Measurements from ENCODE around the gene CRBN.

Gene CRBN

DNA sequence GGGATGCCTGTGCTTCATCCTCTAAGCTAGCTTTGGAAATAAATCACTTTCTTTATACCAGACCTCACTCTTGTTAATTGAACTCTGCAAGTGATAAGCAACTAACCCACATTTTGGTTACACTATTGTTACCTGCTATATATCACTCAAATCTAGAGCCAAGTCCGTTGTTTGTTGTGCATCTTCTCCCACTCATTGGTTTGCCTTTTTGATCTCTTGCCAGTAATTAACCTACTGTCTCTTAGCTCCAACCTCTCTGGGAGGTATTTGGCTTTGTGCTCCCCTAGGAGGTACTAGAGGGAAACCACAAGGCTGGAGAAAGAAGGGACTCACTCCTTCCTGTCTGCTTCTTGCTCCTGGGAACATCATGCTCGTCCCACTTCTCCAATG lies 12.8 kb upstream of the CRBN start:
- in situ Hi-C loops (cut with HindIII; ENCODE audit: low sequenced_read_pairs): no loop called here
- no peak overlapping the region for H3K4me3 ChIP-seq (ENCODE audit: low read depth, low read length)
- no peak for DNase-seq (ENCODE audit: low read depth, low spot score)
- TF ChIP-seq, protein P1, sequence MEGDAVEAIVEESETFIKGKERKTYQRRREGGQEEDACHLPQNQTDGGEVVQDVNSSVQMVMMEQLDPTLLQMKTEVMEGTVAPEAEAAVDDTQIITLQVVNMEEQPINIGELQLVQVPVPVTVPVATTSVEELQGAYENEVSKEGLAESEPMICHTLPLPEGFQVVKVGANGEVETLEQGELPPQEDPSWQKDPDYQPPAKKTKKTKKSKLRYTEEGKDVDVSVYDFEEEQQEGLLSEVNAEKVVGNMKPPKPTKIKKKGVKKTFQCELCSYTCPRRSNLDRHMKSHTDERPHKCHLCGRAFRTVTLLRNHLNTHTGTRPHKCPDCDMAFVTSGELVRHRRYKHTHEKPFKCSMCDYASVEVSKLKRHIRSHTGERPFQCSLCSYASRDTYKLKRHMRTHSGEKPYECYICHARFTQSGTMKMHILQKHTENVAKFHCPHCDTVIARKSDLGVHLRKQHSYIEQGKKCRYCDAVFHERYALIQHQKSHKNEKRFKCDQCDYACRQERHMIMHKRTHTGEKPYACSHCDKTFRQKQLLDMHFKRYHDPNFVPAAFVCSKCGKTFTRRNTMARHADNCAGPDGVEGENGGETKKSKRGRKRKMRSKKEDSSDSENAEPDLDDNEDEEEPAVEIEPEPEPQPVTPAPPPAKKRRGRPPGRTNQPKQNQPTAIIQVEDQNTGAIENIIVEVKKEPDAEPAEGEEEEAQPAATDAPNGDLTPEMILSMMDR (IDR thresholded peaks at IDR 0.05; ENCODE audit: low read depth, low read length): no peak

DNA sequence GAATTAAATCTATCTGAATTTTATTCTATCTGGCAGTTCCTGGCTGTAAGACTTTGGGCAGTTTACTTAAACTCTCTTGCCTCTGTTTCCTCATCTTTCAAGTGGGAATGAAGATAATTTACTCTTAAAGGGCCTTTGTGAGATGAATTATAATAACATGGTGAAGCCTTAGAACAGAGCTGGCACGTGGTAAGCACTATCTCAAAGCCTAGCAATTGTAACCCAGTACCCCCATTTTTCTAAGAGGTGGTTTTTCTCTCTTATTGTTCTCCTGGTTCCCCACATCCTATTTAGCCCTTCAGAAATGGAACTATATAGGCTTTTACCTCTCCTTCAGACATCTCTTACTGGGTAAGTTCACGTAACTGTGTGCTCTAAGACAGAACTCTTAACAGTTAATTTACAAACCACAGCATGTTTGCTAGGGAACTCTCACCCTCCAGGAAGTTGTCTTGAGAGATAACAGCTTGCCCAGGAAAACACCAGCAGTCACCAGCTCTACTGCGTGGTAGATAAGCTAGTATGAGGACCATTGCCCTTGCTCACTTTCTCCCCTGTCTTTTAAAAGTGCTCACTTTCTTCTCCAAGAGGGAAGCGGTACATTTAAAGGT lies 12.3 kb upstream of the CRBN start:
- in situ Hi-C loops (cut with HindIII; ENCODE audit: low sequenced_read_pairs): no loop called here
- TF ChIP-seq, protein P1 (IDR thresholded peaks at IDR 0.05; ENCODE audit: low read depth, low read length): no peak
- H3K4me3 ChIP-seq (ENCODE audit: low read depth, low read length): no peak overlapping the region
- no peak for DNase-seq (ENCODE audit: low read depth, low spot score)

DNA sequence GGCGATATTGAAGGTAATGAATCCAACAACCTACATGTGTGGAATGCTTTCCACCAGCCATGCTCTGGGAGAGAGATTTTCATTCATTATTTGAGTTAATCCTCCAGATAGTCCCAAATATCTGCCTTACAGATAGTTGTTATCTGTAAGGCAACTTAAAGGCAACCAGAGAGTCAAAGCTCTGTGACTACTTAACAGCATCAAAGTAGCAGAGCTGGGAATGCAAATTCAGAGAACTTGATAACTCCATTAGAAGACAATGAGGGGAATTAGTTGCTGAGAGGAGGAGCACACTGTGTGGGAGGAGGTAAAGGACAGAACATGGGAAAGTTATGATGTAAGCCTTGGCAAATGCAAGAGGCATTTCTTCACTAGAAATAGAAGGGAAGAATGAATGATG lies 10.5 kb upstream of the CRBN start:
- in situ Hi-C loops (cut with HindIII; ENCODE audit: low sequenced_read_pairs): no loop called here
- TF ChIP-seq, protein P1 (IDR thresholded peaks at IDR 0.05; ENCODE audit: low read depth, low read length): no peak

DNA sequence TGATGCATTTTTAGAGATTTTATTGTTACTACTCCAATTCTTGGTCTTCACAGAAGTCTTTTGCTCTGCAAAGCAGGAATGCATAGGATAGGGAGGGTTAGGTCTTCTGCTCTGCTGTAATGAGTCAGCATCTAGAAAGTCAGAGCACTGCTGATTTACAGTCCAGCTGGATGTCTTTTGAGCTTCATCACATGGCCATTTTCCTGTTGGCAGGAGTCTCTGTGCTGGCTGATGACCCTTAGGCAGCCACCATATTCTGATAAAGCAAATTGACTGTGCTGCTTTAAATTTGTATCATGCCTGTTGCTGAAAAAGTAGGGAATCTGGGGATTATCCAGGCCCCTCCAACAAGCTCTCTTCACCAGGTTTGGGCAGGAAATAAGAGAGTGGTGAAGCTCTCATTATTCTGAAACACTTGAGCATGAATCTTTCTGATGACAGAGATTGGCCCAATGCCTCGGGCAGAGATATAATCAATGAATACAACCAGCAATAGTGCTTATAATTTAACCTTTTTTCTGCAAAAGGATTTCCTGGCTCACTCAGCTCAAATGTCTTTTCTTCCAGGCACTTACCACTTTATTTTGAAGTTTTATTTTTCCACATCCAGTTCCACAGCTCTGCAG lies 9.7 kb upstream of the CRBN start:
- in situ Hi-C loops (cut with HindIII; ENCODE audit: low sequenced_read_pairs): no loop called here
- TF ChIP-seq, protein P1 (IDR thresholded peaks at IDR 0.05; ENCODE audit: low read depth, low read length): no peak
- no peak overlapping the region for H3K4me3 ChIP-seq (ENCODE audit: low read depth, low read length)
- no peak for DNase-seq (ENCODE audit: low read depth, low spot score)

More for the DNA sequence above, 10.5 kb upstream of the CRBN start:
- H3K4me3 ChIP-seq (ENCODE audit: low read depth, low read length): no peak overlapping the region
- DNase-seq (ENCODE audit: low read depth, low spot score): no peak

DNA sequence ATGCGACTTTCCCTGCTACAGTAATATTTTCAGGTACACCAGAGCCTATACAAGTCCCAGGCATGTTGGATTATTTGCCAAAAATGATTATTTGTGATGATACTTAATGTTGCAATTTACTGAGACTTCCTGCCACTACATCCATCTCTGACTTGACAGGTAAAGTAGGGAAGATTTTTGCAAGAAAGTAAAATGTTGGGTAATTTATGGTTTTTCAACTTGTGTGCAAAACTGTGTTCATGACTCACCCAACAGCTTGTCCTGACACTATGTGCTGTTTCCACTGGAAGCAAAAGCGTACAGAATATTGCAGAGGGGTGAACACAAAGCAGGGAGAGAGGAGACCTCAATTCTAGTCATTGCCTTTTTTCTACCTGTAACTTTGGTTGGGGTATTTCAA lies 5.4 kb upstream of the CRBN start:
- in situ Hi-C loops (cut with HindIII; ENCODE audit: low sequenced_read_pairs): no loop called here
- no peak for DNase-seq (ENCODE audit: low read depth, low spot score)
- H3K4me3 ChIP-seq (ENCODE audit: low read depth, low read length): no peak overlapping the region
- TF ChIP-seq, protein P1 (IDR thresholded peaks at IDR 0.05; ENCODE audit: low read depth, low read length): no peak

DNA sequence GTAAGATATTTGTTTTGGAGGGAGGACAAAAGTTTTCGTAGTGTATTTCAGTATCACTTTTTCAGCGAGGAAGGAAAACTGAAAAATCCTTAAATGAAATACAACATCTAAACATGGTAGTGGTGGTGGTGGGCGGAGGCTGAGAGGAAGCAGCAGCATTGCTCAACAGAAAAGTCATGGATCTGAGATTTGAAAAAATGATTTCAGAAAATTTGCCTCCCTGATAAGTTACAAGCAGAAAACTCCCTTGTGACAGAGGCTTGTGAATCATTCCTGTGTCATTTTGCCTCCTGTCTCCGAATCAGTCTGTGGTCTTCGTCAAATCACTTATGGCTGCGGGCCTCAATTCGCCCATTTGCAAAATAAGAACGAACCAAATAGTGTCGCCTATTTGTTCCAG lies 965 bp upstream of the CRBN start:
- TF ChIP-seq, protein P1 (IDR thresholded peaks at IDR 0.05; ENCODE audit: low read depth, low read length): no peak
- no peak overlapping the region for H3K4me3 ChIP-seq (ENCODE audit: low read depth, low read length)
- DNase-seq (ENCODE audit: low read depth, low spot score): no peak
- in situ Hi-C loops (cut with HindIII; ENCODE audit: low sequenced_read_pairs): no loop called here

Measured in astrocyte of the spinal cord (primary cell).